OCI-LY3 (cell line): ENCODE data around the gene USE1.

ENCODE experiments used
- CTCF ChIP-seq: fragments of 200-600, 300-600 bp; sonication (generic); IDR thresholded peaks from 2 replicates; pipeline ENCODE4 v1.5.1; 2014; ENCODE audit warnings: antibody characterized with exemption, low read length, low read depth
- EZH2phosphoT487 ChIP-seq: fragments of 200-600 bp; shearing (Covaris generic); IDR thresholded peaks from 2 replicates; pipeline ENCODE4 v1.6.1; 2018; ENCODE audit warnings: antibody characterized with exemption, mixed run types, low read depth

- no peak for TF ChIP-seq CTCF
- TF ChIP-seq EZH2phosphoT487 = no peak
Measured at GRCh38 chr19:17262557-17262956, 47.4 kb downstream of the USE1 start.
